ENCODE measurements around the gene MGAT5. TPM values are rescaled to one million over a fixed set of nuclear protein-coding genes. Genes with fewer than 3 reads are reported as not detected.

The MGAT5 gene
- total RNA-seq, 1 experiment from 2014 or later, result 52.4 TPM

DNA sequence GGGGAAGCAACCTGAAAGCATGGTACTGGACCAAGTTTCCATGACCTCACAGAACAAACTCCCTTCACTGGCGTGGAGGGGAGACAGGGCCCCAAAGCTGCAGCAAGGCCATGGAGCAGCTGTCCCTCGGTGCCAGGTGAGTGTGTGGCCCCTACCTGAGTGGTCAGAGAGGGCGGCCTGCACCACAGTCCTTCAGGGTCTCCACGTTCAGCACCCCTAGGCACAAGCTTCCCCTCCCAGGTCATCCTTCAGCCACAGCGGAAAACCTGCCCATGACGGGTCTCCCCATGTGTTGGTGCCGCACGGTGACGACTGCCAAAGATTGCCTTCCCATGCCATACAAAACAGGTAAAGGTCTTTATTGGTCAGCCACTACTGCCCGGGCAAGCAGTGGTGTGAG lies 201.6 kb downstream of the MGAT5 start:
- TF ChIP-seq NR2C2 (CRISPR knock-in tag; IDR thresholded peaks at IDR 0.05) (no peak), ESRRA (CRISPR knock-in tag; IDR thresholded peaks at IDR 0.05; ENCODE audit: borderline replicate concordance) (no peak), MYBL2 (CRISPR knock-in tag; IDR thresholded peaks at IDR 0.05) (no peak), CBFB (CRISPR knock-in tag; IDR thresholded peaks at IDR 0.05; ENCODE audit: low read depth) (no peak), RORB (CRISPR knock-in tag; IDR thresholded peaks at IDR 0.05) (no peak), ZNF317 (CRISPR knock-in tag; IDR thresholded peaks at IDR 0.05; ENCODE audit: borderline replicate concordance, low read depth) (no peak), CREM (CRISPR knock-in tag; IDR thresholded peaks at IDR 0.05) (no peak), TEAD4 (CRISPR knock-in tag; IDR thresholded peaks at IDR 0.05) (no peak), NFYB (CRISPR knock-in tag; conservative IDR thresholded peaks at IDR 0.05; ENCODE audit: low read depth) (no peak)
- TF ChIP-seq, protein P1, sequence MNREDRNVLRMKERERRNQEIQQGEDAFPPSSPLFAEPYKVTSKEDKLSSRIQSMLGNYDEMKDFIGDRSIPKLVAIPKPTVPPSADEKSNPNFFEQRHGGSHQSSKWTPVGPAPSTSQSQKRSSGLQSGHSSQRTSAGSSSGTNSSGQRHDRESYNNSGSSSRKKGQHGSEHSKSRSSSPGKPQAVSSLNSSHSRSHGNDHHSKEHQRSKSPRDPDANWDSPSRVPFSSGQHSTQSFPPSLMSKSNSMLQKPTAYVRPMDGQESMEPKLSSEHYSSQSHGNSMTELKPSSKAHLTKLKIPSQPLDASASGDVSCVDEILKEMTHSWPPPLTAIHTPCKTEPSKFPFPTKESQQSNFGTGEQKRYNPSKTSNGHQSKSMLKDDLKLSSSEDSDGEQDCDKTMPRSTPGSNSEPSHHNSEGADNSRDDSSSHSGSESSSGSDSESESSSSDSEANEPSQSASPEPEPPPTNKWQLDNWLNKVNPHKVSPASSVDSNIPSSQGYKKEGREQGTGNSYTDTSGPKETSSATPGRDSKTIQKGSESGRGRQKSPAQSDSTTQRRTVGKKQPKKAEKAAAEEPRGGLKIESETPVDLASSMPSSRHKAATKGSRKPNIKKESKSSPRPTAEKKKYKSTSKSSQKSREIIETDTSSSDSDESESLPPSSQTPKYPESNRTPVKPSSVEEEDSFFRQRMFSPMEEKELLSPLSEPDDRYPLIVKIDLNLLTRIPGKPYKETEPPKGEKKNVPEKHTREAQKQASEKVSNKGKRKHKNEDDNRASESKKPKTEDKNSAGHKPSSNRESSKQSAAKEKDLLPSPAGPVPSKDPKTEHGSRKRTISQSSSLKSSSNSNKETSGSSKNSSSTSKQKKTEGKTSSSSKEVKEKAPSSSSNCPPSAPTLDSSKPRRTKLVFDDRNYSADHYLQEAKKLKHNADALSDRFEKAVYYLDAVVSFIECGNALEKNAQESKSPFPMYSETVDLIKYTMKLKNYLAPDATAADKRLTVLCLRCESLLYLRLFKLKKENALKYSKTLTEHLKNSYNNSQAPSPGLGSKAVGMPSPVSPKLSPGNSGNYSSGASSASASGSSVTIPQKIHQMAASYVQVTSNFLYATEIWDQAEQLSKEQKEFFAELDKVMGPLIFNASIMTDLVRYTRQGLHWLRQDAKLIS (CRISPR knock-in tag; IDR thresholded peaks at IDR 0.05; ENCODE audit: borderline replicate concordance), result no peak
- TF ChIP-seq, protein P2, sequence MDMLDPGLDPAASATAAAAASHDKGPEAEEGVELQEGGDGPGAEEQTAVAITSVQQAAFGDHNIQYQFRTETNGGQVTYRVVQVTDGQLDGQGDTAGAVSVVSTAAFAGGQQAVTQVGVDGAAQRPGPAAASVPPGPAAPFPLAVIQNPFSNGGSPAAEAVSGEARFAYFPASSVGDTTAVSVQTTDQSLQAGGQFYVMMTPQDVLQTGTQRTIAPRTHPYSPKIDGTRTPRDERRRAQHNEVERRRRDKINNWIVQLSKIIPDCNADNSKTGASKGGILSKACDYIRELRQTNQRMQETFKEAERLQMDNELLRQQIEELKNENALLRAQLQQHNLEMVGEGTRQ (CRISPR knock-in tag; IDR thresholded peaks at IDR 0.05), result no peak
- TF ChIP-seq, protein P3, sequence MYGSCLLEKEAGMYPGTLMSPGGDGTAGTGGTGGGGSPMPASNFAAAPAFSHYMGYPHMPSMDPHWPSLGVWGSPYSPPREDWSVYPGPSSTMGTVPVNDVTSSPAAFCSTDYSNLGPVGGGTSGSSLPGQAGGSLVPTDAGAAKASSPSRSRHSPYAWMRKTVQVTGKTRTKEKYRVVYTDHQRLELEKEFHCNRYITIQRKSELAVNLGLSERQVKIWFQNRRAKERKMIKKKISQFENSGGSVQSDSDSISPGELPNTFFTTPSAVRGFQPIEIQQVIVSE (CRISPR knock-in tag; IDR thresholded peaks at IDR 0.05; ENCODE audit: borderline replicate concordance), result no peak
- TF ChIP-seq, protein P4, sequence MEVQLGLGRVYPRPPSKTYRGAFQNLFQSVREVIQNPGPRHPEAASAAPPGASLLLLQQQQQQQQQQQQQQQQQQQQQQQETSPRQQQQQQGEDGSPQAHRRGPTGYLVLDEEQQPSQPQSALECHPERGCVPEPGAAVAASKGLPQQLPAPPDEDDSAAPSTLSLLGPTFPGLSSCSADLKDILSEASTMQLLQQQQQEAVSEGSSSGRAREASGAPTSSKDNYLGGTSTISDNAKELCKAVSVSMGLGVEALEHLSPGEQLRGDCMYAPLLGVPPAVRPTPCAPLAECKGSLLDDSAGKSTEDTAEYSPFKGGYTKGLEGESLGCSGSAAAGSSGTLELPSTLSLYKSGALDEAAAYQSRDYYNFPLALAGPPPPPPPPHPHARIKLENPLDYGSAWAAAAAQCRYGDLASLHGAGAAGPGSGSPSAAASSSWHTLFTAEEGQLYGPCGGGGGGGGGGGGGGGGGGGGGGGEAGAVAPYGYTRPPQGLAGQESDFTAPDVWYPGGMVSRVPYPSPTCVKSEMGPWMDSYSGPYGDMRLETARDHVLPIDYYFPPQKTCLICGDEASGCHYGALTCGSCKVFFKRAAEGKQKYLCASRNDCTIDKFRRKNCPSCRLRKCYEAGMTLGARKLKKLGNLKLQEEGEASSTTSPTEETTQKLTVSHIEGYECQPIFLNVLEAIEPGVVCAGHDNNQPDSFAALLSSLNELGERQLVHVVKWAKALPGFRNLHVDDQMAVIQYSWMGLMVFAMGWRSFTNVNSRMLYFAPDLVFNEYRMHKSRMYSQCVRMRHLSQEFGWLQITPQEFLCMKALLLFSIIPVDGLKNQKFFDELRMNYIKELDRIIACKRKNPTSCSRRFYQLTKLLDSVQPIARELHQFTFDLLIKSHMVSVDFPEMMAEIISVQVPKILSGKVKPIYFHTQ (CRISPR knock-in tag; IDR thresholded peaks at IDR 0.05), result no peak
- TF ChIP-seq, protein P5, sequence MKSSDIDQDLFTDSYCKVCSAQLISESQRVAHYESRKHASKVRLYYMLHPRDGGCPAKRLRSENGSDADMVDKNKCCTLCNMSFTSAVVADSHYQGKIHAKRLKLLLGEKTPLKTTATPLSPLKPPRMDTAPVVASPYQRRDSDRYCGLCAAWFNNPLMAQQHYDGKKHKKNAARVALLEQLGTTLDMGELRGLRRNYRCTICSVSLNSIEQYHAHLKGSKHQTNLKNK (CRISPR knock-in tag; IDR thresholded peaks at IDR 0.05), result no peak
- ChIA-PET POLR2A (no interaction called here), CTCF (interaction anchor here (0.9 kb wide), 1 partner anchor 571 kb away, joined by 3 read pairs; no protein-coding TSS in a partner anchor)
- Mint-ChIP-seq H3K9me3 (no peaks in the 10 kb centered on the region), H3K4me1 (peaks cover 10% of the 10 kb centered on the region), H3K36me3 (no peaks in the 10 kb centered on the region), H3K4me3 (no peak overlapping the region), H3K27ac (no peak overlapping the region), H3K27me3 (ENCODE audit: low read depth) (no peaks in the 10 kb centered on the region)
- no peak for ATAC-seq
- no peak for DNase-seq (ENCODE audit: low spot score)

DNA sequence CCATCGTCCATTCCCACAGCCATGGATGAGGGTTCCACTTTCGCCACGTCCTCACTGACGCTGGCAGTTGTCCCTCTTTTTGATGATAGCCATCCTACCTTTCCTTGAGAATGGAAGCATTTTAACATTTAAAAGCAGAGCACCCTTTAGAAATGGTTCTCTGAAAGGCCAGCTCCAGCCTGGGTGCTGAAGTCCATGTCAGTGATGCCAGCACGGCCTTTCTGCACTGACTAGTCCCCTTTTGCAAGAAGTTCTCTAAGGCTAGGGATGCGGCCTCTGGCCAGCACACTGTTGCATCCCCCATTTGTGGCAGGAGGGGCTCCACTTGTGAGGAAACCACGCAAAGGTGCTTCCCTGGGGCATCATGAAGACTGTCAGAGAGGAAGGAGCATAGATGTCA lies 203.5 kb downstream of the MGAT5 start:
- ChIA-PET POLR2A (no interaction called here), CTCF (no interaction called here)
- no peak for ATAC-seq
- Mint-ChIP-seq H3K36me3 (no peaks in the 10 kb centered on the region), H3K4me1 (peaks cover 5% of the 10 kb centered on the region; the same call in 1 of the 2 replicates), H3K27ac (no peak overlapping the region), H3K27me3 (ENCODE audit: low read depth) (no peaks in the 10 kb centered on the region), H3K4me3 (no peak overlapping the region), H3K9me3 (no peaks in the 10 kb centered on the region)
- DNase-seq (ENCODE audit: low spot score), result no peak
- TF ChIP-seq, protein P4 (CRISPR knock-in tag; IDR thresholded peaks at IDR 0.05), result no peak
- TF ChIP-seq, protein P6, sequence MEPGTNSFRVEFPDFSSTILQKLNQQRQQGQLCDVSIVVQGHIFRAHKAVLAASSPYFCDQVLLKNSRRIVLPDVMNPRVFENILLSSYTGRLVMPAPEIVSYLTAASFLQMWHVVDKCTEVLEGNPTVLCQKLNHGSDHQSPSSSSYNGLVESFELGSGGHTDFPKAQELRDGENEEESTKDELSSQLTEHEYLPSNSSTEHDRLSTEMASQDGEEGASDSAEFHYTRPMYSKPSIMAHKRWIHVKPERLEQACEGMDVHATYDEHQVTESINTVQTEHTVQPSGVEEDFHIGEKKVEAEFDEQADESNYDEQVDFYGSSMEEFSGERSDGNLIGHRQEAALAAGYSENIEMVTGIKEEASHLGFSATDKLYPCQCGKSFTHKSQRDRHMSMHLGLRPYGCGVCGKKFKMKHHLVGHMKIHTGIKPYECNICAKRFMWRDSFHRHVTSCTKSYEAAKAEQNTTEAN (CRISPR knock-in tag; IDR thresholded peaks at IDR 0.05), result no peak
- TF ChIP-seq, protein P7, sequence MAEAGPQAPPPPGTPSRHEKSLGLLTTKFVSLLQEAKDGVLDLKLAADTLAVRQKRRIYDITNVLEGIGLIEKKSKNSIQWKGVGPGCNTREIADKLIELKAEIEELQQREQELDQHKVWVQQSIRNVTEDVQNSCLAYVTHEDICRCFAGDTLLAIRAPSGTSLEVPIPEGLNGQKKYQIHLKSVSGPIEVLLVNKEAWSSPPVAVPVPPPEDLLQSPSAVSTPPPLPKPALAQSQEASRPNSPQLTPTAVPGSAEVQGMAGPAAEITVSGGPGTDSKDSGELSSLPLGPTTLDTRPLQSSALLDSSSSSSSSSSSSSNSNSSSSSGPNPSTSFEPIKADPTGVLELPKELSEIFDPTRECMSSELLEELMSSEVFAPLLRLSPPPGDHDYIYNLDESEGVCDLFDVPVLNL (CRISPR knock-in tag; IDR thresholded peaks at IDR 0.05; ENCODE audit: borderline replicate concordance, low read depth), result no peak
- TF ChIP-seq TCF7 (CRISPR knock-in tag; IDR thresholded peaks at IDR 0.05; ENCODE audit: low read depth) (no peak), KAT7 (CRISPR knock-in tag; IDR thresholded peaks at IDR 0.05; ENCODE audit: borderline replicate concordance) (no peak)
- TF ChIP-seq, protein P8, sequence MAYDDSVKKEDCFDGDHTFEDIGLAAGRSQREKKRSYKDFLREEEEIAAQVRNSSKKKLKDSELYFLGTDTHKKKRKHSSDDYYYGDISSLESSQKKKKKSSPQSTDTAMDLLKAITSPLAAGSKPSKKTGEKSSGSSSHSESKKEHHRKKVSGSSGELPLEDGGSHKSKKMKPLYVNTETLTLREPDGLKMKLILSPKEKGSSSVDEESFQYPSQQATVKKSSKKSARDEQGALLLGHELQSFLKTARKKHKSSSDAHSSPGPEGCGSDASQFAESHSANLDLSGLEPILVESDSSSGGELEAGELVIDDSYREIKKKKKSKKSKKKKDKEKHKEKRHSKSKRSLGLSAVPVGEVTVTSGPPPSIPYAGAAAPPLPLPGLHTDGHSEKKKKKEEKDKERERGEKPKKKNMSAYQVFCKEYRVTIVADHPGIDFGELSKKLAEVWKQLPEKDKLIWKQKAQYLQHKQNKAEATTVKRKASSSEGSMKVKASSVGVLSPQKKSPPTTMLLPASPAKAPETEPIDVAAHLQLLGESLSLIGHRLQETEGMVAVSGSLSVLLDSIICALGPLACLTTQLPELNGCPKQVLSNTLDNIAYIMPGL (CRISPR knock-in tag; IDR thresholded peaks at IDR 0.05), result no peak
